H1 (cell line): Measurements from ENCODE around the gene ZP2. TPM values are rescaled to one million over a fixed set of nuclear protein-coding genes. Genes with fewer than 3 reads are reported as not detected.

Experiments used
- CTCF ChIA-PET: fragments of 300-600 bp; sonication (Branson Sonifier 250); formaldehyde crosslinking; loops from one replicate; lab custom pipeline; 2021; ENCODE audit not compliant: partially characterized antibody; lab: Charles Lee
- POLR2A ChIA-PET: fragments of 300-600 bp; sonication (Branson Sonifier 250); formaldehyde crosslinking; loops from one replicate; lab custom pipeline; 2021; ENCODE audit warnings: inconsistent platforms; ENCODE audit not compliant: partially characterized antibody; lab: Charles Lee
- DNase-seq, 2 experiments: peaks; one replicate each; pipeline versions ENCODE4 v3.0.0 to v3.0.0-alpha.2; 2010 to 2022; ENCODE audit warnings: low spot score in 2 of 2, low read depth in 1 of 2, mixed read lengths in 1 of 2
- FAIRE-seq: peaks from 2 replicates; lab custom pipeline; 2011; peaks lifted over from hg19 to GRCh38; lab: Jason Lieb, UNC
- H2AFZ ChIP-seq: 2 replicates; pipeline ENCODE4 v1.8.1; 2012; ENCODE audit warnings: low read length, inconsistent platforms
- H2AK5ac ChIP-seq: 2 replicates; pipeline ENCODE4 v1.6.1; 2013; ENCODE audit warnings: low read depth, low read length
- H2BK120ac ChIP-seq: replicated peaks from 2 replicates; pipeline ENCODE3; 2013; ENCODE audit warnings: low read depth, low read length, inconsistent platforms
- H2BK12ac ChIP-seq: 2 replicates; pipeline ENCODE4 v1.6.1; 2013; ENCODE audit warnings: low read depth, low read length
- H2BK15ac ChIP-seq: 2 replicates; pipeline ENCODE4 v1.6.1; 2013; ENCODE audit warnings: low read length
- H2BK20ac ChIP-seq: 2 replicates; pipeline ENCODE4 v1.6.1; 2013; ENCODE audit warnings: low read length
- H2BK5ac ChIP-seq: 2 replicates; pipeline ENCODE4 v1.6.1; 2013; ENCODE audit warnings: low read depth, low read length
- H3K14ac ChIP-seq: 2 replicates; pipeline ENCODE4 v1.6.1; 2013; ENCODE audit warnings: inconsistent platforms; ENCODE audit not compliant: insufficient read length
- H3K18ac ChIP-seq: 2 replicates; pipeline ENCODE4 v1.6.1; 2013; ENCODE audit warnings: low read length; ENCODE audit errors: extremely low read depth
- H3K23ac ChIP-seq: 2 replicates; pipeline ENCODE4 v1.6.1; 2013; ENCODE audit warnings: inconsistent platforms; ENCODE audit not compliant: insufficient read length
- H3K23me2 ChIP-seq: 2 replicates; pipeline ENCODE4 v1.6.1; 2013; ENCODE audit warnings: low read depth, low read length
- H3K27ac ChIP-seq: 2 replicates; pipeline ENCODE4 v1.6.1; 2011; ENCODE audit warnings: low read depth, low read length, inconsistent platforms
- H3K27me3 ChIP-seq, 4 experiments: replicated peaks in 1 of 4; 1 replicate in 1 of 4; 2 replicates in 3 of 4; pipeline versions ENCODE4 v1.6.1 to v1.8.1; 2011 to 2013; ENCODE audit warnings: low read length in 3 of 4, mild to moderate bottlenecking in 3 of 4, inconsistent platforms in 2 of 4, mixed read lengths in 2 of 4, moderate library complexity in 1 of 4; ENCODE audit not compliant: control insufficient read depth in 3 of 4, insufficient read depth in 3 of 4; ENCODE audit errors: extremely low read depth in 1 of 4
- H3K36me3 ChIP-seq, 4 experiments: 2 replicates each; pipeline versions ENCODE4 v1.6.1 to v1.8.1; 2011 to 2013; ENCODE audit warnings: mild to moderate bottlenecking in 4 of 4, low read length in 3 of 4, moderate library complexity in 2 of 4, control low read depth in 1 of 4, inconsistent platforms in 1 of 4; ENCODE audit not compliant: insufficient read depth in 4 of 4, control insufficient read depth in 2 of 4
- H3K4ac ChIP-seq: replicated peaks from 2 replicates; pipeline ENCODE3; 2013; ENCODE audit warnings: low read length, low read depth, mixed read lengths, inconsistent platforms; ENCODE audit not compliant: insufficient read length
- H3K4me1 ChIP-seq, 4 experiments: replicated peaks in 1 of 4; 1 replicate in 1 of 4; 2 replicates in 3 of 4; pipeline versions ENCODE4 v1.6.1 to v1.8.1; 2011 to 2013; ENCODE audit warnings: low read length in 3 of 4, inconsistent platforms in 2 of 4, mixed read lengths in 1 of 4; ENCODE audit not compliant: insufficient read depth in 4 of 4, control insufficient read depth in 3 of 4
- H3K4me2 ChIP-seq, 2 experiments: 2 replicates each; pipeline versions ENCODE4 v1.6.1 to v1.8.1; 2011 to 2013; ENCODE audit warnings: low read depth in 2 of 2, low read length in 2 of 2, control low read depth in 1 of 2, inconsistent platforms in 1 of 2, mild to moderate bottlenecking in 1 of 2; ENCODE audit not compliant: insufficient read depth in 1 of 2
- H3K4me3 ChIP-seq, 4 experiments: fragments of 200-600, 300-600 bp in 1 of 4; sonication (generic), shearing (Covaris generic), sonication (Bioruptor Twin) in 1 of 4; 2 replicates each; pipeline versions ENCODE4 v1.5.1 to v1.8.1; 2011 to 2016; ENCODE audit warnings: low read length in 4 of 4, low read depth in 3 of 4, control low read depth in 2 of 4, inconsistent platforms in 2 of 4, mild to moderate bottlenecking in 2 of 4, mixed read lengths in 1 of 4, moderate library complexity in 1 of 4; ENCODE audit not compliant: insufficient read depth in 2 of 4; ENCODE audit errors: extremely low read depth in 1 of 4
- H3K56ac ChIP-seq: replicated peaks from 2 replicates; pipeline ENCODE3; 2013; ENCODE audit warnings: low read depth, mild to moderate bottlenecking, mixed read lengths, low read length, inconsistent platforms; ENCODE audit not compliant: insufficient read length
- H3K79me1 ChIP-seq: 2 replicates; pipeline ENCODE4 v1.6.1; 2013; ENCODE audit warnings: low read depth, low read length, control low read depth
- H3K79me2 ChIP-seq, 2 experiments: 2 replicates each; pipeline versions ENCODE4 v1.6.1 to v1.8.1; 2012 to 2013; ENCODE audit warnings: low read length in 2 of 2, mild to moderate bottlenecking in 2 of 2, inconsistent platforms in 1 of 2; ENCODE audit not compliant: insufficient read depth in 2 of 2, control insufficient read depth in 1 of 2
- H3K9ac ChIP-seq, 4 experiments: replicated peaks in 1 of 4; 1 replicate in 1 of 4; 2 replicates in 3 of 4; pipeline versions ENCODE4 v1.6.1 to v1.8.1; 2011 to 2013; ENCODE audit warnings: low read depth in 3 of 4, low read length in 3 of 4, control low read depth in 2 of 4, mild to moderate bottlenecking in 2 of 4, moderate library complexity in 2 of 4, inconsistent platforms in 1 of 4; ENCODE audit errors: extremely low read depth in 1 of 4
- H3K9me3 ChIP-seq, 2 experiments: 2 replicates each; pipeline versions ENCODE4 v1.6.1 to v1.8.1; 2012 to 2013; ENCODE audit warnings: mild to moderate bottlenecking in 2 of 2, moderate library complexity in 2 of 2, control low read depth in 1 of 2, inconsistent platforms in 1 of 2, low read depth in 1 of 2, low read length in 1 of 2, mixed read lengths in 1 of 2; ENCODE audit not compliant: insufficient read depth in 2 of 2
- H4K20me1 ChIP-seq, 2 experiments: replicated peaks in 1 of 2; 2 replicates each; pipeline versions ENCODE3 to v1.8.1; 2011 to 2013; ENCODE audit warnings: inconsistent platforms in 2 of 2, low read length in 2 of 2, mild to moderate bottlenecking in 1 of 2; ENCODE audit not compliant: insufficient read depth in 2 of 2, control insufficient read depth in 1 of 2
- H4K5ac ChIP-seq: 2 replicates; pipeline ENCODE4 v1.6.1; 2013; ENCODE audit warnings: low read length, low read depth, mixed read lengths, inconsistent platforms; ENCODE audit not compliant: insufficient read length
- H4K8ac ChIP-seq: 2 replicates; pipeline ENCODE4 v1.8.0; 2013; ENCODE audit warnings: mild to moderate bottlenecking, moderate library complexity, low read length, inconsistent platforms; ENCODE audit not compliant: insufficient read depth; ENCODE audit errors: extremely low read depth
- H4K91ac ChIP-seq: replicated peaks from 2 replicates; pipeline ENCODE3; 2013; ENCODE audit warnings: low read length, mixed read lengths, inconsistent platforms; ENCODE audit not compliant: insufficient read length
- RFX5 ChIP-seq: IDR thresholded peaks from 2 replicates; pipeline ENCODE4 v1.6.1; 2011; ENCODE audit warnings: low read depth, low read length, improper control_type of control experiment, borderline replicate concordance
- TCF12 ChIP-seq: IDR thresholded peaks from 2 replicates; pipeline ENCODE4 v1.6.1; 2011; ENCODE audit warnings: low read depth, mild to moderate bottlenecking, low read length
- TEAD4 ChIP-seq: IDR thresholded peaks from 2 replicates; pipeline ENCODE4 v1.6.1; 2012; ENCODE audit warnings: low read depth, low read length, inconsistent platforms, mixed read lengths
- WGBS, 2 experiments: shearing (Covaris generic) in 1 of 2; methylation state at CpG; one replicate each; pipeline versions ENCODE4 v1.1.6 to v1.1.7; 2013 to 2015; ENCODE audit warnings: low lambda C conversion rate in 2 of 2, mixed read lengths in 2 of 2, inconsistent platforms in 1 of 2, low coverage in 1 of 2, missing lambda C conversion rate in 1 of 2; ENCODE audit not compliant: insufficient replicate concordance in 2 of 2, insufficient coverage in 1 of 2, insufficient read length in 1 of 2; ENCODE audit errors: extremely low coverage in 1 of 2, missing lambda C conversion rate in 1 of 2; 5-methylcytosine and 5-hydroxymethylcytosine counted together
- polyA plus RNA-seq, 7 experiments: library from polyadenylated mRNA; depleted of rRNA in 3 of 7; stranded (reverse) in 5 of 7; unstranded in 2 of 7; fragments of >200 nt in 5 of 7; fragments of 200-250 nt in 2 of 7; gene quantifications; 1 replicate in 5 of 7; 2 replicates in 1 of 7; 4 replicates in 1 of 7; pipeline versions ENCODE4 v1.2.1 to v1.2.3, GENCODE V29; 2011 to 2013; ENCODE audit warnings: missing spikeins in 2 of 7, mixed read lengths in 2 of 7
- total RNA-seq: library from RNA; stranded (reverse); fragmentation: NEBNext Ultra II Directional; extraction: Animal tissue kit (Norgen Biotek cat#: 25700); gene quantifications from 2 replicates; pipeline ENCODE4 v1.2.1, GENCODE V29; 2021

Gene ZP2
- total and polyA plus RNA-seq, 2 of the 8 experiments (the other 6 are each of a cell fraction or from before 2014, with no cell fraction given), result not detected

GRCh38 chr16:21206550-21206949 lies 4.8 kb downstream of the ZP2 start:
- ChIA-PET POLR2A (no interaction called here), CTCF (interaction anchor here (1.0 kb wide), 1 partner anchor 94 kb away, joined by 3 read pairs; no protein-coding TSS in a partner anchor)
- H2BK15ac ChIP-seq, result no peak overlapping the region
- no peak overlapping the region for H2AFZ ChIP-seq
- H3K18ac ChIP-seq, result no peak overlapping the region
- no peak overlapping the region for H4K91ac ChIP-seq
- H3K14ac ChIP-seq, result no peak overlapping the region
- FAIRE-seq (no peak), DNase-seq (no peak)
- H3K27ac ChIP-seq, result no peak overlapping the region
- H3K9me3 ChIP-seq, result no peaks in the 10 kb centered on the region
- no peaks in the 10 kb centered on the region for H3K79me1 ChIP-seq
- no peak overlapping the region for H2BK120ac ChIP-seq
- no peak overlapping the region for H3K23ac ChIP-seq
- H3K4me3 ChIP-seq, result no peak overlapping the region
- H3K4me2 ChIP-seq, result no peak overlapping the region
- H3K56ac ChIP-seq, result no peak overlapping the region
- H4K20me1 ChIP-seq, result no peaks in the 10 kb centered on the region
- H2BK5ac ChIP-seq, result no peak overlapping the region
- H3K36me3 ChIP-seq, result no peaks in the 10 kb centered on the region
- no peak overlapping the region for H4K8ac ChIP-seq
- no peaks in the 10 kb centered on the region for H3K23me2 ChIP-seq
- no peak overlapping the region for H3K9ac ChIP-seq
- H2BK20ac ChIP-seq, result no peak overlapping the region
- no peak overlapping the region for H2AK5ac ChIP-seq
- no peak overlapping the region for H3K4ac ChIP-seq
- no peak overlapping the region for H2BK12ac ChIP-seq
- no peaks in the 10 kb centered on the region for H3K79me2 ChIP-seq
- 88% methylated on average over 4 of the region's 4 CpGs; no CpG with 5 or more reads in 1 of the 2 experiments for WGBS, 2 experiments
- no peak overlapping the region for H4K5ac ChIP-seq
- H3K27me3 ChIP-seq, result no peaks in the 10 kb centered on the region
- H3K4me1 ChIP-seq, result no peaks in the 10 kb centered on the region
- TF ChIP-seq RFX5 (no peak), TCF12 (no peak), TEAD4 (no peak)
